ENCODE data around the gene MAPK13. TPM values are rescaled to one million over a fixed set of nuclear protein-coding genes. Genes with fewer than 3 reads are reported as not detected.

MAPK13 gene
- total RNA-seq, 4 donors from 2014 or later, result 1.4 to 8.4 (median 3.1) TPM

- Histone ChIP-seq H3K36me3 (peaks cover 0 to 45% of the 10 kb centered on the region in 2 donors), H3K27ac (peak overlapping the region; percentile 51 to 66 (median 58)), H3K27me3 (no peaks in the 10 kb centered on the region), H3K9me3 (no peaks in the 10 kb centered on the region), H3K4me1 (peaks cover 0 to 19% (median 2%) of the 10 kb centered on the region in 3 donors), H3K4me3 (no peak overlapping the region)
- ATAC-seq, result no peak
- TF ChIP-seq POLR2AphosphoS5 (IDR thresholded peaks at IDR 0.05) (no peak), POLR2A (IDR thresholded peaks at IDR 0.05) (no peak), EP300 (IDR thresholded peaks at IDR 0.05) (no peak), CTCF (IDR thresholded peaks at IDR 0.05) (no peak)
- 93 to 100% methylated on average over 2 of the region's 2 CpGs for WGBS, 2 donors (ENCODE audit: low coverage in 1 of 2)
Observed at GRCh38 chr6:36094238-36094637, 36.1 kb upstream of the MAPK13 start.

GRCh38 chr6:36094753-36095496 lies 35.4 kb upstream of the MAPK13 start:
- WGBS, 2 donors (ENCODE audit: low coverage in 1 of 2), result 9 to 10% methylated on average over 9 of the region's 9 CpGs
- Histone ChIP-seq H3K4me3 (no peak overlapping the region), H3K27me3 (no peaks in the 10 kb centered on the region), H3K4me1 (peaks cover 0 to 26% (median 2%) of the 10 kb centered on the region in 3 donors), H3K27ac (peak overlapping the region; percentile 51 to 66 (median 58)), H3K36me3 (peaks cover 0 to 47% of the 10 kb centered on the region in 2 donors), H3K9me3 (no peaks in the 10 kb centered on the region)
- ATAC-seq, result peak; percentile 86
- TF ChIP-seq CTCF (IDR thresholded peaks at IDR 0.05) (peak; percentile 94 to 99 (median 96)), EP300 (IDR thresholded peaks at IDR 0.05) (no peak), POLR2AphosphoS5 (IDR thresholded peaks at IDR 0.05) (no peak), POLR2A (IDR thresholded peaks at IDR 0.05) (no peak)

GRCh38 chr6:36095497-36096391 lies 34.6 kb upstream of the MAPK13 start:
- WGBS, 2 donors (ENCODE audit: low coverage in 1 of 2), result 72% methylated on average over 5 to 8 of the region's 8 CpGs
- H3K27ac ChIP-seq, result peak overlapping the region in 2 of 4 donors; percentile 61 to 66
- H3K36me3 ChIP-seq, result peaks cover 0 to 53% of the 10 kb centered on the region in 2 donors
- TF ChIP-seq EP300 (IDR thresholded peaks at IDR 0.05), result no peak
- H3K27me3 ChIP-seq, result no peaks in the 10 kb centered on the region
- peaks cover 0 to 30% (median 2%) of the 10 kb centered on the region in 3 donors for H3K4me1 ChIP-seq
- H3K9me3 ChIP-seq, result no peaks in the 10 kb centered on the region
- no peak overlapping the region for H3K4me3 ChIP-seq
- peak; percentile 16 for ATAC-seq

GRCh38 chr6:36098253-36098919 lies 31.9 kb upstream of the MAPK13 start:
- TF ChIP-seq CTCF (IDR thresholded peaks at IDR 0.05) (no peak), POLR2A (IDR thresholded peaks at IDR 0.05) (no peak), EP300 (IDR thresholded peaks at IDR 0.05) (no peak), POLR2AphosphoS5 (IDR thresholded peaks at IDR 0.05) (no peak)
- Histone ChIP-seq H3K36me3 (peaks cover 0 to 53% of the 10 kb centered on the region in 2 donors), H3K4me1 (peaks cover 0 to 30% (median 2%) of the 10 kb centered on the region in 3 donors), H3K9me3 (no peaks in the 10 kb centered on the region), H3K4me3 (no peak overlapping the region), H3K27me3 (no peaks in the 10 kb centered on the region), H3K27ac (no peak overlapping the region)
- no peak for ATAC-seq
- 61 to 64% methylated on average over 3 of the region's 3 CpGs for WGBS, 2 donors (ENCODE audit: low coverage in 1 of 2)
